GM19351 (cell line): ENCODE measurements around the gene ADAMTS17.

ENCODE experiments used
- ATAC-seq: cut with Tn5 transposase; IDR thresholded peaks from one replicate; pipeline ENCODE4 v1.9.1; 2021; ENCODE audit warnings: mild to moderate bottlenecking, moderate library complexity; ENCODE audit not compliant: unreplicated experiment

ADAMTS17 gene

GRCh38 chr15:100252779-100253417, 88.9 kb downstream of the ADAMTS17 start:
- no peak for ATAC-seq

- no peak for ATAC-seq
Measured at GRCh38 chr15:100252359-100252758, 89.4 kb downstream of the ADAMTS17 start.

GRCh38 chr15:100250176-100250800, 91.5 kb downstream of the ADAMTS17 start:
- no peak for ATAC-seq

- ATAC-seq, result no peak
Measured at GRCh38 chr15:100249096-100249815, 92.5 kb downstream of the ADAMTS17 start.

DNA sequence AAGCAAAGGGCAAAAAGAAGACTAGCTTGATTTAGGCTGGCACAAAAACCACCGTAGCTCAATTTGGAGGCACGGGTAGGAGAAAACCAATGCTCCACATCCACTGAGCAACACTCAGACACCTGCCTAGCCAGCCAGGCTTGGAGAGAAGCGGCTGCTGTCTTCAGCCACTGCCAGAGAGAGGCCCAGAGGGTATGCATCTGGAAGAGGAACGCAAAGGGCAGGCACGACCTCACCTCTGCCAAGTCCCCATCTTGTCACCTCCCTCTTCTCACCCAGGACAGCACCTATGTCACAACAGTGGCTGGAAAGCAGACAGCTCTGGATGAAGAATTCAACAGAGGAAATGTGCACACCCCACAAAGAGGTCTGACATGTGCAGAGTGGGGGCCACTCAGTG, 93.5 kb downstream of the ADAMTS17 start:
- no peak for ATAC-seq

GRCh38 chr15:100247228-100248225, 94.2 kb downstream of the ADAMTS17 start:
- no peak for ATAC-seq

- ATAC-seq, result no peak
Measured at GRCh38 chr15:100245855-100246254, 95.9 kb downstream of the ADAMTS17 start.

DNA sequence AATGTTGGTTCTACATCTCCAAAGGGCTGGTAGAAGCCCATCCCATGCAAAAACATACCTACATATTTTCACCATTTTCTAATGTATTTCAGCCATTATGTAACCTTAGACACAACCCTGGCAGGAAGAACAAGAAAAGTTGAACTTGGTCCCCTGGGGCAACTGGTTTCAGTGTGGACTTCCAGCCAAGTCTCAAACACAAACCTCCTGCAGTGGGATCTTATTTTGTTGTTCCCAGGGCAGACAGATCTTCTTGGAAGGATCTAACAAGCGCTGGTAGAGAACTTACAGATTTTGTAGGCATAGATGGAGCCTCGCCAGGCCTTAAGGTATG, 96.3 kb downstream of the ADAMTS17 start:
- no peak for ATAC-seq

DNA sequence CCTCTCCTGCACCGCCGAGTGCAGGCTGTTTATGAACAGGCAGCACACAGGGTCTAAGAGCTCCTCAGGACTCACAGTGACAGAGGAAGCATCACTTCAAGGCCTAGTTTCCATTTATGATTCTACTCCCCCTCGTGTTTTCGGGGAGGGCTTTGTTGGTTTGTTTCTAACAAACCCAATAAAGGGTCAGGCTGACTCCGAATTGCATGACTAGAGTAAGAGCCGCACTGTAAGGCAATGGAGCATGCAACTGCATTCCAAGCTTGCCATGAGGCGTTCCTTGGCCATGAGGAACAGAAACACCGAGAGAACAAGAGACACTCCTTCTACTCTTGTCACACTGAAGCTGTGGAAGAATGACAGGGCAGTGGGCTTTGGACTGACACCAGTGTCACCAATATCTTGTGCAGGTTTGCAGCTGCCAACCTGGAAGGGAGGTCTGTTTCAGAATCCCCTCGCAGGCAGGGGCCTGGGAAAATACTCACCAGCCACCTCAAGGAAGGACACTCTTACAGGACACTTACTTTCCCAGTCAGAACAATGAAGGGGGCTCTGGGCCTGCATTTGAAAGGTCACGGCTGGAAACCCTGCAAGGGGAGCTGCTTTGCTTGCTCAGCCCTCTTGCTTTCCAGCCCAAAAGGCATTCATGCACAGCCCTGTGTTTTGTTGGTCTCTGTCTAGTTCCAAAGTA, 96.8 kb downstream of the ADAMTS17 start:
- ATAC-seq, result no peak

DNA sequence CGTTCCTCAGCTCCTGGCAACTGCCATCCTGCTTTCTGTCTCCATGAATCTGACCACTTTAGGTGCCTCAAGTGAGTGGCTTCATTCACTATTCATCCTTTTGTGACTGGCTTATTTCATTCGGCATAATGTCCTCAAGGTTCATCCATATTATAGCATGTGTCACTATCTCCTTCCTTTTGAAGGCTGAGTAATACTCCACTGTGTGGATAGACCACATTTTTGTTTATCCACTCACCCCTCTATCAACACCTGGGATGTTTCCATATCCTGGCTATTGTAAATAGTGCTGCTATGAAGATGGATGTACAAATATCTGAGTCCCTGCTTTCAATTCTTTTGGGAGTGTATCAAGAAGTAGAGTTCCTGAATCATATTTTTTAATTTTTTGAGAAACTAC, 98.8 kb downstream of the ADAMTS17 start:
- no peak for ATAC-seq

- ATAC-seq, result no peak
Measured at GRCh38 chr15:100241572-100242482, 99.9 kb downstream of the ADAMTS17 start.

DNA sequence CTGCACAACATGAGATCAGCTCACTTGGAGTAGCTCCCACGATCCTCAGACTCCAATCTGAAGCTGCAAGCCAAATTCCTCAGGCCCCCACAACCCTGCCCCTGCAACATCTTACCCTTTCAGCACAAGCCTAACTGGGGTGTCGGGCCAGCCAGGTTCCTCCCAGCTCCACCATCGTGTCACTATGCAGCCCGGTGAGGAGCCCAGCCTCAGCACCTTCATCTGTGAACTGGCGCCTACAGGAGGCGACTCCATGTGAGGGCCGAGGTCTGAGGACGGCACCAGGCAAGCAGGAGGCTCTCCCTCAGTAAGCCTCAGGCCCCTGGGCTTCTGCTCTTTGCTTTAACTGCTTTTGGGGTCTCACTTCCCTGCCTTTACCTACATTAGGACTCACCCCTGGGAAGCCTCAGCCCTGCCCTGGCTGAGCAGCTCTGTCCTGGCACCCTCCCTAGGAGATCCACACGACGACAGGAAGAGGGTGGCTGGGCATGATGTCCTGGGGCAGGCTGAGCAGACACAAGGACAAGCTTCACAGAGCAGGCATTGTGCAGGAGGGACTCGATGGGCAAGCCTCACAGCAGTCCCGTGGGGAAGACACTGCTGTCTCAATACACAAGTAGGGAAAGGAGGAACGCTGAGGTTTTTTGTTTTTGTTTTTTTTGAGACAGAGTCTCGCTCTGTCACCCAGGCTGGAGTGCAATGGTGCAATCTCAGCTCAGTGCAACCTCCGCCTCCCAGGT, 104.6 kb downstream of the ADAMTS17 start:
- ATAC-seq, result no peak

GRCh38 chr15:100235030-100235617, 106.7 kb downstream of the ADAMTS17 start:
- no peak for ATAC-seq

DNA sequence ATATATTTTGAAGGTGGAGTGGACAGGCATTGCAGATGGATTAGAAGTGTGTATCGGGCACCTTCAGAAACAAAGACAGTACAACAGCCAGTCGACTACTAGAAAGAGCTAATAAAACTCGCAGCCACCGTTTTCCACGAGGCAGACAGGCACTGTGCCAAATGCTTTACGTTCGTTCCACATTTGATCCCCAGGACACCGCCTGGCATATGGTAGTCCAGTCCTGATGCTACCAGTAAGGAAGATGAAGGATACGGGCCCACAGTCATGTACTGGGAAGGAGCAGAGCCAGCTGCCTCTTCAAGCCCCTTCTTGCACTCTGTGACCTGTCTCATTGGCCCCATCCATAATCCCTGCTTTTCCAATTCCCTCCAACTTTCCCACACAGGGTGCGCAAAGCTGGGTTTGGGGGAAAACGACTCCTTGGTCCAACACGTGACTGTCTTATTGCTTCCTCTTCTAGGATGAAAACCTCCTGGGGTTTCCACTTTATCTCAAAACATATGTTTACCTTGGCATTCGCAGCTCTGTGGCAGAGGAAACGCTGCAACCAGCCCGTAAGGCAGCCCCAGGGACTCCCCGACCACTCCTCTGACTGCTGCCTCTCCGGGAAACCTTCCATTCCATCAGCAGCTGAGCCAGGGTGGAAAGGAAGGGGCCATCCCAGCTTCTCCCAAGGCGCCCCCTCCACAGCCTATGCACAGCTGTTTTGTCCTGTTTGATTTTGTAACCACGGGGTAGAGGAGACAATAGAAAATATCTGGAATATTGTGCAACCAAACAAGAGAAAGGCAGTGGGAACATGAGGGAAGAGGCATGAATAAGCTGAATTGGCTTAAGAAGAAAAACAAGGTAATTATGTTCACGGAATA, 107.4 kb downstream of the ADAMTS17 start:
- no peak for ATAC-seq

- ATAC-seq, result no peak
Measured at GRCh38 chr15:100230784-100231183, 111.0 kb downstream of the ADAMTS17 start.

- no peak for ATAC-seq
Measured at GRCh38 chr15:100229181-100230163, 112.3 kb downstream of the ADAMTS17 start.
